ENCODE results near the gene REV1.
"Not testable (repeated sequence)": the region's sequence is repeated elsewhere in the genome, so short reads cannot be mapped to it uniquely, and the experiment has no call there.

REV1 gene

GRCh38 chr2:99512181-99512591, 22.4 kb upstream of the REV1 start:
- Histone ChIP-seq H3K27ac (ENCODE audit: insufficient read depth in 1 of 2, low read depth in 1 of 2, low read length in 2 of 2, poor library complexity in 1 of 2, severe bottlenecking in 2 of 2) (no peak overlapping the region), H3K9me3 (ENCODE audit: control extremely low read depth in 1 of 5, control insufficient read depth in 4 of 5, insufficient read depth in 2 of 5, low read depth in 1 of 5, low read length in 4 of 5) (no peaks in the 10 kb centered on the region), H3K27me3 (replicated peaks in 2 of 5; ENCODE audit: control insufficient read depth in 4 of 5, insufficient read depth in 5 of 5, low read length in 4 of 5) (no peaks in the 10 kb centered on the region), H3K4me3 (ENCODE audit: control insufficient read depth in 1 of 7, extremely low read depth in 1 of 7, insufficient read depth in 4 of 7, low read depth in 2 of 7, low read length in 6 of 7) (no peak overlapping the region), H3K36me3 (ENCODE audit: control insufficient read depth in 4 of 4, insufficient read depth in 4 of 4, low read length in 3 of 4) (no peaks in the 10 kb centered on the region), H3K4me1 (ENCODE audit: control extremely low read depth in 1 of 4, control insufficient read depth in 4 of 4, insufficient read depth in 4 of 4, low read length in 3 of 4) (no peaks in the 10 kb centered on the region)
- ChIA-PET CTCF (no interaction called here), POLR2A (no interaction called here)
- WGBS (ENCODE audit: insufficient coverage) = no CpG with 5 or more reads among the region's 1 CpG
- DNase-seq = no peak

GRCh38 chr2:99509387-99509786, 19.6 kb upstream of the REV1 start:
- no peak for DNase-seq
- WGBS (ENCODE audit: insufficient coverage) = 98% methylated on average over 3 of the region's 4 CpGs
- Histone ChIP-seq H3K27me3 (replicated peaks in 2 of 5; ENCODE audit: control insufficient read depth in 4 of 5, insufficient read depth in 5 of 5, low read length in 4 of 5) (no peaks in the 10 kb centered on the region), H3K9me3 (ENCODE audit: control extremely low read depth in 1 of 5, control insufficient read depth in 4 of 5, insufficient read depth in 2 of 5, low read depth in 1 of 5, low read length in 4 of 5) (no peaks in the 10 kb centered on the region), H3K4me3 (ENCODE audit: control insufficient read depth in 1 of 7, extremely low read depth in 1 of 7, insufficient read depth in 4 of 7, low read depth in 2 of 7, low read length in 6 of 7) (no peak overlapping the region), H3K36me3 (ENCODE audit: control insufficient read depth in 4 of 4, insufficient read depth in 4 of 4, low read length in 3 of 4) (no peaks in the 10 kb centered on the region), H3K27ac (ENCODE audit: insufficient read depth in 1 of 2, low read depth in 1 of 2, low read length in 2 of 2, poor library complexity in 1 of 2, severe bottlenecking in 2 of 2) (no peak overlapping the region), H3K4me1 (ENCODE audit: control extremely low read depth in 1 of 4, control insufficient read depth in 4 of 4, insufficient read depth in 4 of 4, low read length in 3 of 4) (peaks cover 0 to 2% (median 0%) of the 10 kb centered on the region in 4 experiments)
- ChIA-PET CTCF (interaction anchor here (0.7 kb wide), 1 partner anchor 210 kb away, joined by 3 read pairs; no protein-coding TSS in a partner anchor), POLR2A (no interaction called here)

- Histone ChIP-seq H3K4me3 (ENCODE audit: control insufficient read depth in 1 of 7, extremely low read depth in 1 of 7, insufficient read depth in 4 of 7, low read depth in 2 of 7, low read length in 6 of 7) (no peak overlapping the region), H3K27me3 (replicated peaks in 2 of 5; ENCODE audit: control insufficient read depth in 4 of 5, insufficient read depth in 5 of 5, low read length in 4 of 5) (no peaks in the 10 kb centered on the region), H3K4me1 (ENCODE audit: control extremely low read depth in 1 of 4, control insufficient read depth in 4 of 4, insufficient read depth in 4 of 4, low read length in 3 of 4) (peaks cover 0 to 2% (median 0%) of the 10 kb centered on the region in 4 experiments), H3K27ac (ENCODE audit: insufficient read depth in 1 of 2, low read depth in 1 of 2, low read length in 2 of 2, poor library complexity in 1 of 2, severe bottlenecking in 2 of 2) (no peak overlapping the region), H3K36me3 (ENCODE audit: control insufficient read depth in 4 of 4, insufficient read depth in 4 of 4, low read length in 3 of 4) (no peaks in the 10 kb centered on the region), H3K9me3 (ENCODE audit: control extremely low read depth in 1 of 5, control insufficient read depth in 4 of 5, insufficient read depth in 2 of 5, low read depth in 1 of 5, low read length in 4 of 5) (no peaks in the 10 kb centered on the region)
- WGBS (ENCODE audit: insufficient coverage) = 80% methylated on average over 1 of the region's 7 CpGs
- CTCF ChIA-PET = interaction anchor here (0.7 to 1.3 kb wide), 2 partner anchors 17 to 42 kb away, joined by 3 to 5 read pairs; no protein-coding TSS in a partner anchor
- DNase-seq = no peak
- POLR2A ChIA-PET = no interaction called here
Observed at GRCh38 chr2:99507937-99508818, 18.4 kb upstream of the REV1 start.

DNA sequence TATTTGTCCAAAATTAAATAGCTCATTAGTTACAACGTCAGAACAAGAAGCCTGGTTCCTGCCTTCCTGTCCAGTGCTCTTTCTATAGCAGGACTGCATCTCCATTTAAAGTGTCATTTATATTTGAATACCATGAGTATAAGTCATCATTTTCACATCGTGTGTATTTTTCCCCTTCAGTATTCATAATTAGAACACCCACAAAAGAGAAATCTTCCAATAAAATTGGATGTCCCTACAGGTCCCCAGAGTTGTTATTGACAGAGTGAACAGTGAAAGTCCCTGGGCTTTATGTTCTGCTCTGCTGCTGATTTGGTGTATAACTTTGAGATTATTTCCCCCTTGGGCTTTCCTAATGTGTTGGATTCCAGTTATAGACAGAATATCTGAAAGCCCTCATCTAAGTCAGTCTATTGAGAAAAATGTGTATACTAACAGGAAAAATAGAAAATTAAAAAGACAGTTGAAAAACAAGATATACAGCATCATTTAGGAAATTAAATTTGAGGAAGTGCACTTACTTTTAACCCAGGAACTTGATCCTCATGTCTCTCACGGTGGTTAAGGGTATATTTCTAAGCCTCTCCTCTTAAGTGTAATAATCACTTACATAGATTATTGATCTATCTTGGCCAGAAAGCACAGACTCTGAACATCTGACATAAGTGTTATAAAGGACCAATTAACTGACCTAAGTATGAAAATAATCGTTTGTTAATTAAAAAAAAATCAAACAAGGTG, 15.2 kb upstream of the REV1 start:
- WGBS (ENCODE audit: insufficient coverage) = no CpG with 5 or more reads among the region's 4 CpGs

DNA sequence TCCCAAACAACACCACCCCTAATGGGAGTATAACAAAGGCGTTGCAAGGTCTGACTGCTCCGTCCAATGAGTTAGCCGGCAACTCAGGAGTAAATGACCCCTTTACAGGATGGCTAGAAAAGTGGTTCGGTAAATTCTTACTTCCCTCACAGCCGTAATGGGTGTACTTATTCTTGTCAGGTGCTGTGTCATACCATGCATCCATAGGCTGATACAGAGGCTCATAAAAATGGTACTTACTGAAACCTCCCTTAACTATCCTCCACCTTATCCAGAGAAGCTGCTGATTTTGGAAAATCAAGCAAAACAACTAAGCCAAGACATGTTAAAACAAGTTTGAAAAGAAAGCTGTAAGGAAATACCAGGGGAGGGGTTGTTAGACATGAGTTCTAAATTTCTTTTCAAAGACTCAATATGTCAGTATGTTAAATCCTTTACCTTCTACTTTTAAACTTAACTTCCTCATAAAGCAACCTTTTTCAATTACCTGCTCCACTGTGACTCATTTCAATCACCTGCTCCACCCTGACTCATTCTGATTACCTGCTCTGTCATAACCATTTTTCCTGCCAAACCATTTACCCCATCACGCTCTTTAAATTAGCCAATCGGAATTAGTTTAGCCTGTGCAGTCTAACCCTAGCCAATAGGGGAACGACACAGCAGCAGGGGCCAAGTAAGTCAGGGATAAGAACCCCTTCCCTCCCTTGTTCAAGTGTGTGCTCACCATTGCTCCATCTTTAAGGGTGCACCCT, 14.0 kb upstream of the REV1 start:
- CTCF ChIA-PET; H3K36me3 ChIP-seq (ENCODE audit: control insufficient read depth in 4 of 4, insufficient read depth in 4 of 4, low read length in 3 of 4); POLR2A ChIA-PET; H3K27ac ChIP-seq (ENCODE audit: insufficient read depth in 1 of 2, low read depth in 1 of 2, low read length in 2 of 2, poor library complexity in 1 of 2, severe bottlenecking in 2 of 2); H3K9me3 ChIP-seq (ENCODE audit: control extremely low read depth in 1 of 5, control insufficient read depth in 4 of 5, insufficient read depth in 2 of 5, low read depth in 1 of 5, low read length in 4 of 5); DNase-seq; H3K4me3 ChIP-seq (ENCODE audit: control insufficient read depth in 1 of 7, extremely low read depth in 1 of 7, insufficient read depth in 4 of 7, low read depth in 2 of 7, low read length in 6 of 7); H3K4me1 ChIP-seq (ENCODE audit: control extremely low read depth in 1 of 4, control insufficient read depth in 4 of 4, insufficient read depth in 4 of 4, low read length in 3 of 4); H3K27me3 ChIP-seq (replicated peaks in 2 of 5; ENCODE audit: control insufficient read depth in 4 of 5, insufficient read depth in 5 of 5, low read length in 4 of 5): not testable (repeated sequence)
- 100% methylated on average over 7 of the region's 8 CpGs for WGBS (ENCODE audit: insufficient coverage)

More for the DNA sequence above, 15.2 kb upstream of the REV1 start:
- CTCF ChIA-PET = no interaction called here
- no peaks in the 10 kb centered on the region for H3K27me3 ChIP-seq (replicated peaks in 2 of 5; ENCODE audit: control insufficient read depth in 4 of 5, insufficient read depth in 5 of 5, low read length in 4 of 5)
- peaks cover 0 to 2% (median 0%) of the 10 kb centered on the region in 4 experiments for H3K4me1 ChIP-seq (ENCODE audit: control extremely low read depth in 1 of 4, control insufficient read depth in 4 of 4, insufficient read depth in 4 of 4, low read length in 3 of 4)
- no peaks in the 10 kb centered on the region for H3K9me3 ChIP-seq (ENCODE audit: control extremely low read depth in 1 of 5, control insufficient read depth in 4 of 5, insufficient read depth in 2 of 5, low read depth in 1 of 5, low read length in 4 of 5)
- no peak overlapping the region for H3K27ac ChIP-seq (ENCODE audit: insufficient read depth in 1 of 2, low read depth in 1 of 2, low read length in 2 of 2, poor library complexity in 1 of 2, severe bottlenecking in 2 of 2)
- POLR2A ChIA-PET = interaction anchor here (0.6 kb wide), 1 partner anchor 1062 kb away, joined by 9 read pairs; no protein-coding TSS in a partner anchor
- H3K4me3 ChIP-seq (ENCODE audit: control insufficient read depth in 1 of 7, extremely low read depth in 1 of 7, insufficient read depth in 4 of 7, low read depth in 2 of 7, low read length in 6 of 7) = no peak overlapping the region
- DNase-seq = no peak
- no peaks in the 10 kb centered on the region for H3K36me3 ChIP-seq (ENCODE audit: control insufficient read depth in 4 of 4, insufficient read depth in 4 of 4, low read length in 3 of 4)

DNA sequence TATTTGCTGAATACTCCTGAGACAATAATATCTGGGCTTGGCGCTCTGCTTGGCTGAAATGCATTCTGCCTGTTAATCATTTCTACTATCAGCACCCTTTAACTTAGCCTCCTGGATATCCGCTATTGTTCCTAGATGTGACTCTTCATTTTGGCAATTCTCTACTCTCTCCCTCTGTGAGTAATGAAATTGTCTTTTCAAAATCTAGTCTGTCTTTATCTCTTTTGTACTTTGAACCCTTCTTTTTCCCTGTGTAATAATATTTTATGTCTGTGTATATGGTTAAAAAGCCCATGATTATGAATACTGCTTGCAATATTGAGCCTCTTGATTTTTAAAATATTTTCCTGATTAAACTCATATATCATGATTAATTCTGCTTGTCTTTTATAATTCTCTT, 6.2 kb upstream of the REV1 start:
- CTCF ChIA-PET = no interaction called here
- peaks cover 0 to 1% (median under 1%) of the 10 kb centered on the region in 4 experiments for H3K4me1 ChIP-seq (ENCODE audit: control extremely low read depth in 1 of 4, control insufficient read depth in 4 of 4, insufficient read depth in 4 of 4, low read length in 3 of 4)

More for the DNA sequence above, 6.2 kb upstream of the REV1 start:
- POLR2A ChIA-PET = no interaction called here
- H3K36me3 ChIP-seq (ENCODE audit: control insufficient read depth in 4 of 4, insufficient read depth in 4 of 4, low read length in 3 of 4) = no peaks in the 10 kb centered on the region
- no peaks in the 10 kb centered on the region for H3K27me3 ChIP-seq (replicated peaks in 2 of 5; ENCODE audit: control insufficient read depth in 4 of 5, insufficient read depth in 5 of 5, low read length in 4 of 5)
- H3K4me3 ChIP-seq (ENCODE audit: control insufficient read depth in 1 of 7, extremely low read depth in 1 of 7, insufficient read depth in 4 of 7, low read depth in 2 of 7, low read length in 6 of 7) = no peak overlapping the region
- no peaks in the 10 kb centered on the region for H3K9me3 ChIP-seq (ENCODE audit: control extremely low read depth in 1 of 5, control insufficient read depth in 4 of 5, insufficient read depth in 2 of 5, low read depth in 1 of 5, low read length in 4 of 5)
- no peak for DNase-seq
- H3K27ac ChIP-seq (ENCODE audit: insufficient read depth in 1 of 2, low read depth in 1 of 2, low read length in 2 of 2, poor library complexity in 1 of 2, severe bottlenecking in 2 of 2) = no peak overlapping the region
- 100% methylated on average over 1 of the region's 2 CpGs for WGBS (ENCODE audit: insufficient coverage)

Measured in common myeloid progenitor, CD34-positive (primary cell).